Kidney (tissue), 14 donors: ENCODE results near the gene C12orf75. TPM values are rescaled to one million over a fixed set of nuclear protein-coding genes. Genes with fewer than 3 reads are reported as not detected.

Experiments used
- DNase-seq, 5 donors: peaks; one replicate each; pipeline ENCODE4 v3.0.0-alpha.2; 2013 to 2020
- FAIRE-seq: peaks from 2 replicates; lab custom pipeline; 2012; peaks lifted over from hg19 to GRCh38; lab: Jason Lieb, UNC
- H3K27ac ChIP-seq, 2 donors: one replicate each; pipeline ENCODE4 v1.7.0; 2013; ENCODE audit warnings: low read depth in 2 of 2, low read length in 2 of 2, inconsistent platforms in 1 of 2
- H3K27me3 ChIP-seq: one replicate; pipeline ENCODE4 v1.7.1; 2013; ENCODE audit warnings: low read length, inconsistent platforms; ENCODE audit not compliant: control insufficient read depth, insufficient read depth
- H3K36me3 ChIP-seq, 3 donors: one replicate each; pipeline versions ENCODE4 v1.7.0 to v1.7.1; 2013; ENCODE audit warnings: low read length in 3 of 3, control low read depth in 1 of 3, inconsistent platforms in 1 of 3; ENCODE audit not compliant: insufficient read depth in 3 of 3, control insufficient read depth in 2 of 3
- H3K4me1 ChIP-seq, 3 donors: one replicate each; pipeline versions ENCODE4 v1.7.0 to v1.7.1; 2013; ENCODE audit warnings: low read length in 3 of 3, inconsistent platforms in 1 of 3, low read depth in 1 of 3; ENCODE audit not compliant: control insufficient read depth in 2 of 3, insufficient read depth in 2 of 3
- H3K4me3 ChIP-seq, 3 donors: one replicate each; pipeline versions ENCODE4 v1.7.0 to v1.8.1; 2013; ENCODE audit warnings: low read length in 3 of 3, control low read depth in 1 of 3, inconsistent platforms in 1 of 3
- H3K9ac ChIP-seq, 3 donors: one replicate each; pipeline versions ENCODE4 v1.7.0 to v1.7.1; 2013; ENCODE audit warnings: low read length in 3 of 3, control low read depth in 1 of 3, inconsistent platforms in 1 of 3
- H3K9me3 ChIP-seq, 3 donors: one replicate each; pipeline versions ENCODE4 v1.7.0 to v1.7.1; 2013; ENCODE audit warnings: low read length in 3 of 3, control low read depth in 1 of 3, inconsistent platforms in 1 of 3; ENCODE audit not compliant: control insufficient read depth in 2 of 3, insufficient read depth in 1 of 3
- intact Hi-C: fragments of 100-400 bp; cut with DNase I; formaldehyde crosslinking; loops from one replicate; pipeline ENCODE4 v1.11.1; 2022
- polyA plus RNA-seq: library from polyadenylated mRNA; stranded (reverse); fragments of 350-450 nt; fragmentation: Illumina TruSeq; extraction: RNeasy Lipid Tissue Mini Kit (QIAGEN cat#74804); gene quantifications from one replicate; pipeline ENCODE4 v1.2.3, GENCODE V29; 2014; ENCODE audit warnings: low read depth, low replicate concordance; ENCODE audit not compliant: insufficient read depth
- total RNA-seq: library from RNA; stranded (reverse); fragmentation: NEBNext Ultra II Directional; extraction: Animal tissue kit (Norgen Biotek cat#: 25700); gene quantifications from one replicate; pipeline ENCODE4 v1.2.1, GENCODE V29; 2021
- TF ChIP-seq, protein P1 (sequence below): IDR thresholded peaks from 3 replicates; pipeline ENCODE4 v1.5.1; 2012; ENCODE audit warnings: mild to moderate bottlenecking, moderate library complexity, borderline replicate concordance; ENCODE audit not compliant: insufficient read depth; ENCODE audit errors: extremely low read depth
- donor health status: control.
- donor health status: control.
- donor health status: control.
- donor health status: control.
- donor health status: control.
- donor health status: DM: yes; HTN: yes; CAD: no.
- donor health status: Normal renal cell carcinoma (clear cell type).

The C12orf75 gene
- total and polyA plus RNA-seq, 2 donors from 2014 or later: 107 to 127 TPM

DNA sequence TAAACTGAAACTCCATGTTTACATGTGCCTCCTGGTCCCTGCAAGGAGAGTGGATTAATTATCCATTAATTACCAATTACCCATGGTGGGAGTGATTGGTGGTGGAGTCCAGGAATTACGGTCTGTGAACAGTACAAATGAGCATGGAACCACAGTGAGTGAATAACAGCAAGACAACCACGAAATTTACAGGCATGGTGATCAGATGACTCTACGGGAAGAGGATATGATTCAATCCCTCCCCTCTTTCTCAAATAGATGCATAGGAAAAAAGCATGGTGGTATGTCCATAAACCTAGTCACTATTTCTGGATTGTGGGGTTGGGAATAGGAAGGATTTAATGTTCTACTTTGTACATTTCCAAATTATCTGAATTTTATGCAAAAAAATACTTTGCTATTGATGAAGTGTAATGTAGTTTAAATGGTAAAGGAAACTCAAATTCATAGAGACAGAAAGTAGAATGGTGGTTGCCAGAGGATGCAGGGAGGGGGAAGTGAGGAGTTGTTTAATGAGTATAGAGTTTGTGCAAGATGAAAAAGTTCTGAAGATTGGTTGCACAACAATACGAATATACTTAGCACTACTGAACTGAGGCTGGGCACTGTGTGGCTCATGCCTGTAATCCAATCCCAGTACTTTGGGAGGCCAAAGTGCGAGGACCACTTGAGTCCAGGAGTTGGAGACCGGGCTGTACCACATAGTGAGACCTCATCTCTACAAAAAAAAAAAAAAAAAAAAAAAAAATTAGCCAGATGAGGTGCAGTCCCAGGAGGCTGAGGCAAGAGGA lies 41.2 kb upstream of the C12orf75 start:
- Histone ChIP-seq H3K27me3 (no peaks in the 10 kb centered on the region), H3K9ac (no peak overlapping the region), H3K27ac (no peak overlapping the region), H3K9me3 (no peaks in the 10 kb centered on the region), H3K4me3 (no peak overlapping the region), H3K4me1 (no peaks in the 10 kb centered on the region), H3K36me3 (no peaks in the 10 kb centered on the region)
- TF ChIP-seq, protein P1, sequence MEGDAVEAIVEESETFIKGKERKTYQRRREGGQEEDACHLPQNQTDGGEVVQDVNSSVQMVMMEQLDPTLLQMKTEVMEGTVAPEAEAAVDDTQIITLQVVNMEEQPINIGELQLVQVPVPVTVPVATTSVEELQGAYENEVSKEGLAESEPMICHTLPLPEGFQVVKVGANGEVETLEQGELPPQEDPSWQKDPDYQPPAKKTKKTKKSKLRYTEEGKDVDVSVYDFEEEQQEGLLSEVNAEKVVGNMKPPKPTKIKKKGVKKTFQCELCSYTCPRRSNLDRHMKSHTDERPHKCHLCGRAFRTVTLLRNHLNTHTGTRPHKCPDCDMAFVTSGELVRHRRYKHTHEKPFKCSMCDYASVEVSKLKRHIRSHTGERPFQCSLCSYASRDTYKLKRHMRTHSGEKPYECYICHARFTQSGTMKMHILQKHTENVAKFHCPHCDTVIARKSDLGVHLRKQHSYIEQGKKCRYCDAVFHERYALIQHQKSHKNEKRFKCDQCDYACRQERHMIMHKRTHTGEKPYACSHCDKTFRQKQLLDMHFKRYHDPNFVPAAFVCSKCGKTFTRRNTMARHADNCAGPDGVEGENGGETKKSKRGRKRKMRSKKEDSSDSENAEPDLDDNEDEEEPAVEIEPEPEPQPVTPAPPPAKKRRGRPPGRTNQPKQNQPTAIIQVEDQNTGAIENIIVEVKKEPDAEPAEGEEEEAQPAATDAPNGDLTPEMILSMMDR: no peak
- DNase-seq: no peak
- intact Hi-C loops: no loop called here
- FAIRE-seq: no peak

DNA sequence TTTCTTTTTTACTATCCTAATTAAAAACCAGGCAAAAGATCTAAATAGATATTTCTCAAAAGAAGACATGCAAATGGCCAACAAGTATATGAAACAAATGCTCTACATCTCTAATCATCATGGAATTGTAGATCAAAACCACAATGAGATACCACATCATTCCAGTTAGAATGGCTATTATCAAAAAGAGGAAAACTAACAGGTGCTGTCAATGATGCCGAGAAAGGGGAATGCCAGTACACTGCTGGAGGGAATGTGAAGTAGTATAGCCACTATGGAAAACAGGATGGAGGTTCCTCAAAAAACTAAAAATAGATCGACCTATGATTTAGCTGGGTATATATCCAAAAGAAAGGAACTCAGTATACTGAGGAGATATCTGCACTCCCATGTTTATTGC lies 39.0 kb upstream of the C12orf75 start:
- Histone ChIP-seq H3K9ac (no peak overlapping the region), H3K4me1 (no peaks in the 10 kb centered on the region), H3K9me3 (no peaks in the 10 kb centered on the region), H3K36me3 (no peaks in the 10 kb centered on the region), H3K27me3 (no peaks in the 10 kb centered on the region), H3K27ac (no peak overlapping the region), H3K4me3 (no peak overlapping the region)
- intact Hi-C loops: no loop called here
- FAIRE-seq: no peak
- DNase-seq: no peak
- TF ChIP-seq, protein P1: no peak

DNA sequence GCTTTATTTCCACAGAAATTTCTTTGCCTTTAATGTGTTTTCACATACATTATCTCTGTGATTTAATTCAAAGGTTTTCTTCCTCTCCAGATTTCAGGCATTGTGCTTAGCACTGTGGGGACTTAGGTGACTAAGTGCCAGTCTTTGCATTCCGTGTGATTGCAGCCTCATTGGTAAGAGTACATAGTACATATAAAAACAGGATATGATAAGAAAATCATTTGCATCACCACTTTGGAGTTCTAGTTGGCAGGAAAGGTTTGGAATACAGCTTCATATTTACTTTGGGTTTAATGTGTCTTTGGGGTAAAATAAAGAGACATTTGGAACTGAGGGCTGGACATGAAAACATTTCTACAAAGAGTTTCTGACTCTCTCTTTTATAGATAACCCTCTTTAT lies 37.8 kb upstream of the C12orf75 start:
- FAIRE-seq: no peak
- H3K36me3 ChIP-seq: no peaks in the 10 kb centered on the region
- no peaks in the 10 kb centered on the region for H3K9me3 ChIP-seq
- no peaks in the 10 kb centered on the region for H3K4me1 ChIP-seq
- H3K9ac ChIP-seq: no peak overlapping the region
- no peak overlapping the region for H3K27ac ChIP-seq
- no peak for DNase-seq
- H3K27me3 ChIP-seq: no peaks in the 10 kb centered on the region
- intact Hi-C loops: no loop called here
- TF ChIP-seq, protein P1: no peak
- no peak overlapping the region for H3K4me3 ChIP-seq
